HG02798 (cell line): ENCODE measurements around the gene C4BPB.
A peak's percentile ranks its signal among the peaks of the same experiment; 100 is the strongest.
"Not testable (repeated sequence)": the region's sequence is repeated elsewhere in the genome, so short reads cannot be mapped to it uniquely, and the experiment has no call there.

Experiments used
- ATAC-seq: cut with Tn5 transposase; IDR thresholded peaks from one replicate; pipeline ENCODE4 v1.9.1; 2021; ENCODE audit warnings: mild to moderate bottlenecking; ENCODE audit not compliant: unreplicated experiment, poor library complexity

Gene C4BPB, protein sequence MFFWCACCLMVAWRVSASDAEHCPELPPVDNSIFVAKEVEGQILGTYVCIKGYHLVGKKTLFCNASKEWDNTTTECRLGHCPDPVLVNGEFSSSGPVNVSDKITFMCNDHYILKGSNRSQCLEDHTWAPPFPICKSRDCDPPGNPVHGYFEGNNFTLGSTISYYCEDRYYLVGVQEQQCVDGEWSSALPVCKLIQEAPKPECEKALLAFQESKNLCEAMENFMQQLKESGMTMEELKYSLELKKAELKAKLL

DNA sequence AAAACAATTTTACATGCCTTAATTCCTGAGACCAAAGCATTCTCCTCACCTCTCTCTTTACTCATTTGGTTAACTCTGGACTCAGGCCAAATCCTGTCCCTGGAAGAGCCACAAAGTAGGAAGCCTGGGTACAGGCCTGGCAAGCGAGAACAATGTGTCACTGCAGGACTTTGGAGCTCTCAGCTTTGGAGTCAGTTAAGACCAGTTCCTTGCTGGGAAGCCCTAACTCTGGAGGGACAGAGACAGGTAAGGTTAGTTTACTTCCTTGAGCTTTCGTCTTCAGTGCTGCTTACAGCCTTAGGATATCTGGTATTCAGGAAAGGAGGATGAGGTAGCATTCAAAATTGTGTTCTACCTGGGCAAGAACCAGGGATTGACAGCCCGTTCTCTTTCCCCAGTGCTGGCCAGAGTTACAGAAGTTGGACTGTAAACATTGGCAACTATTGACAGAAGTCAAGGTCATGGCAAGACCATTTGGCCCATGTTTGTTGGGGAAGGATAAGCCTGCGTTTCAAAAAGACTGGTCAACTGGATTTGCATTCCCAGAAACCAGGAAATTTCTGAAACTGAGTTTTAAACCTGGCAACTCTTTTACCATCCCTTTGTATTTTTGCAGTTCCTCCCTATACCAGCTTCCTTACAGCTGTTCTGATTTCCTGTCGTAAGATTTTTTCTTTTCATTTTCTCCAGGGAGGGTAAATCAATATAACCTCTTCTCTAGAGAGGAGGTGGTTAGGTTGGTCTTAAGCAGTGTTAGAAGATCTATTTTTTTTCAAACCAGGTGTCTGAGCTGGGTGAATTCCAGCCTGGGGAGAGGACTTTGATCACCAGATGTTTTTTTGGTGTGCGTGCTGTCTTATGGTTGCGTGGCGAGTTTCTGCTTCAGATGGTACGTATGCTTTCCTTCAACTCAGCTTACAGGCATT, at the start of gene C4BPB:
TSS of gene C4BPB (plus strand) at position 160 of the 926 bp plus-strand sequence. CDS start at position 832, 672 bp downstream.
- ATAC-seq, result no peak

DNA sequence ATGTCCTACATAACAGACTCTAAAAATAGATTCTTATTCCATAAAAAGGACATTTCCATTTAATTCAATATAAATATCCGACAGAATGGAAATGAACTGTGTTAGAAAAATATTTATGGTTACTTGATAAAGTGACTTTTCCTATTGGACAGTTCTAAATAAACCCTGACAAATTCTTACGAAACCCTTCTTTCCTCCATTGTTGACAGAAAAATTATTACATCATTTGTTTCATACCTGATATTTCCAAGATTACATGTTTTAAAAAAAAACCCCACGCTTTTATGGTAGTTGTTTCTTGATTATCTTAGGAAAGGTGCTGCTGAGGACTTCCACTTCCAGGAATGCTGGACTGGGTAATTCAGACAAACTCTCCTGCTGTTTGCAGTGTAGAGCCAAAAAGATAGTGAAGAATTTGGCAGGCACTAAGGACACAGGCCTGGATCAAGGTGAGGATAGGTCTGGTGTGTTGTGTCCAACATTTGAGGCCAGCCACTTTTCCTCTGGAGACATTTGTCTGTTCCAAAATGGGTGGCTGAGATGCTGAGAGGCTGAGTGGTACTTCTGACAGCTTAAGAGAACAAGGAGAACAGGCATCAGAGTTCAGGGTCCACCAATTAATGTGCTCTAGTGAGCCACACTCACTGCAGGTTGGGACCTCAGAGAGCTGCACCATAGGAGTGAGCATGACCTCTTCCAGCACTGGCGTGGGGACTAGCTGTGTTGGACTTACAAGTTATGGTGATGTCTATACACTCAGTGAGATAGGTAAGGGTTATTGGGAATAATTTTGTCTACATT, 49.1 kb upstream of the C4BPB start:
- ATAC-seq, result no peak

DNA sequence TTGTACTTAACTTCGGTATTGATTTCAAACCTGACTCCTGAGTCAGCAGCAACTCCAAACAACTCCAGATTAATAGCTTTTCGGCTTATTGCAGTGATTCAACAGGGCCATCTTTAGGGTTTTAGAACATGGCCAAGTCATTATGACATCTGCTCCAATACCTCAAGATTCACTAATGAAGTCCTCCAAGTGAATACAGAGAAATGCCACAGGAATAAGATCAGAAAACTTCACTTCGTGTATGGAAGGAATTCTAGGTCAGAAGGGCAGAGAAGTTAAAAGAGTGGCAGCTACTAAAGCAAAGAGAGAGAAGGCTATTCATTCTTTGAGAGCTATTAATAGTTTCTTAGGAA, 48.5 kb upstream of the C4BPB start:
- ATAC-seq, result no peak

DNA sequence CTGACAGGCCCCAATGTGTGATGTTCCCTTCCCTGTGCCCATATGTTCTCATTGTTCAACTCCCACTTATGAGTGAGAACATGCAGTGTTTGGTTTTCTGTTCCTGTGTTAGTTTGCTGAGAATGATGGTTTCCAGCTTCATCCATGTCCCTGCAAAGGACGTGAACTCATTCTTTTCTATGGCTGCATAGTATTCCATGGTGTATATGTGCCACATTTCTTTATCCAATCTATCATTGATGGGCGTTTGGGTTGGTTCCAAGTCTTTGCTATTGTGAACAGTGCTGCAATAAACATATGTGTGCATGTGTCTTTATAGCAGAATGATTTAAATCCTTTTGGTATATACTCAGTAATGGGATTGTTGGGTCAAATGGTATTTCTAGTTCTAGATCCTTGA, 47.3 kb upstream of the C4BPB start:
- ATAC-seq, result not testable (repeated sequence)

DNA sequence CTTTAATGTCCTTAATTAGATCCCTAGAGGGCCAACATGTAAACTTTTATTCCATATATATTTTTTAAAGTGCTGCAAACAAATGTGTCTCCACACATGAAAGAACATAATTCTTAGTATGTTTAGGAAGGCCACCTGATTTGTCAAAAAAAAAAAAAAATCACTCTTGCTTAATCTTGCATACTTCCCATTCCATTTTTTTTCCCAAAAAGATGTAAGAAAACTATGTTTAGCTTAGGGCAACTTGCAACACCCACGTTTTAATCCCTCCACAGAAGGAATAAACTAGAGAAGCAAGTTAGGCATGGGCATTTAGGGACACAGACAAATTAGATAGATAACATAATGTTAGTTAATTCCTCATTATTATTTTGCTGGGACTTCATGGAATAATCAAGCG, 43.2 kb upstream of the C4BPB start:
- no peak for ATAC-seq

DNA sequence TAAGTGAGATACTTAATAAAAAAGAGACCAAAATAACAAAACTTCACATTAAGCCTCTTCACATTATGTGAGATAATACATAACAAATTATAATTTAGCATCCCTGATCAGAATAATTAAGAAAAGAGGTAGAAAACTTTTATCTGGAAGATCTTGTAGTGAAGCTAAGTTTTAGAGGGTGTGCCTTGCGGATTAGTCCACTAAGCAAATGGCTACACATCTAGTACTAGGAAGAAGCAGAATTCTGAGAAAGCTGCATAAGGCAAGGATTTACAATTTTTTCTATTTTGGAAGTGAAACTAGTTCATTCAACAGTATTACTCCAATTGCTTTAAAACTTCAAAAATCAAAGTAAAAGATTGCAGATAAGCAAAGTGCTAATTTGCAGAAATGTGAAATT, 41.2 kb upstream of the C4BPB start:
- no peak for ATAC-seq

DNA sequence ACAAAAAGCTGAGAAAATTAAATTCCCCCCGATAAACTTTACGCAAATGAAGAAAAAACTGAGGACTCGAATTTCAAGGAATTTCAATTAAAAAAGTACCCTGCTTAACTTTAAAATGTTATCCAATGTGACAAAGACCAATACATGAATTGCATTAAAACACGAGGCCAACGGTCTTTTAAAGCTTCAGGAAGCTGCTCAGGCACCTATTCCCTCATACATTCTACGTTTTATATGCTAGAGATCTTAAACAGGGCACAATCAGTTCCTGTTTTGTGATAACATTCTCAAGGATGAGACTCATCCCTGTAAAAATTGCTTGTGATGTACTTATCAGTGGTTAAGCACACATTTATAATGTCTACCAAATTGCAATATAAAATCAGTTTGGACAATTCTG, 40.6 kb upstream of the C4BPB start:
- ATAC-seq, result no peak

DNA sequence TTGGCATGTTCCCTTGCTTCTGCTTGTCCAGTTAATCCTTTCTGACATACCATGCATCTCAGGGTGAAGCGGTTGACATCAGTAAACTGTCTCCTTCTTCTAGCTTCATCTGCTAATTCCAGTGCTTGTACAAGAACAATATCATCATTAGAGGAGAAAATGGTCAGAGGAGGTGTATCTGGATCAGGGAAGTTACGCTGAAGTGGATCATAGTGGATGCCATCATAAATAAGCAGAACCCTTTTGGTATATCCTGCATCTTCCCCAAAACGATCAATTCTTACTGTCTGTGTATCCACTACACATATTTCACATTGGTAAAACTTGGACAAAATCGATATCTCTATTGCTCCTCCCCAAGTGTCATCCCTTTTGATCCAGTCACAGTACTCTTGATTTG, 39.6 kb upstream of the C4BPB start:
- ATAC-seq, result no peak

DNA sequence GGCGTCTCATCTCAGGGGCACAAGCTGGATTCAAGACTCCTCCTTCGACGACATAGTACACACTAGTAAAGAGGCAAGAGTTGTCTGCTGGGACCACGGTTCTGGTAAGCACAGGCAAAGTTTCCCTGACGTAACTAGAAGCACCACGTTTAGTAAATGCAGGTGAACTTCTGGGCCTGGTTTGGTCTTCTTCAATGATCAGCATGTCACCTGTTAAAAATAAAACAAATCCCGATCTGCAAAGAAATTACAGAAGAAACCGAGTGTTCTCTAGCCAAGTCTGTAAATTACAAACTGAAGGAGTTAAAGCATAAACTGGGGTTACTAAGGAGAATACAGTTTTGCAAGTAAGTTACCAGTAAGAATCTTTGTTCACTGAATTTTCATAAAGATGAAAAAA, 39.1 kb upstream of the C4BPB start:
- no peak for ATAC-seq

DNA sequence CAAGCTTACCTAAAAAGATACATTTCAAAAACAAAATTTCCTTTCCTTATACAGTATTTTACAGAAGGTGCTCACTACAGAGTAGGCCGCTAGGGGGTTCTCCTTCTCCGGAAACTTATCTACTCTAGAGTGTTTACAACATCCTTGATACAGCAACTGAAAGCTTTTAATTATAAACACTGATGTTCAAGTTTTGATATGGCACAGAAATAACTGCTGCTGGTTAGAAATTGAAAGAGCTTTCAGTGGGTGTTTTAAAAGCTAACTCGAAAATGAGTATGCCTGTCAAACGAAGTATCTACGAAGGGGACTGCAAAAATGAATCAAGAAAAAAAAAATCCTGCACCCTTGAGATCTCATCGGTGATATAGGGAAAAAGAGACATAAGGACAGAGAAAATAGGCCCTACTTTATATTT, 38.7 kb upstream of the C4BPB start:
- peak; percentile 37 for ATAC-seq

DNA sequence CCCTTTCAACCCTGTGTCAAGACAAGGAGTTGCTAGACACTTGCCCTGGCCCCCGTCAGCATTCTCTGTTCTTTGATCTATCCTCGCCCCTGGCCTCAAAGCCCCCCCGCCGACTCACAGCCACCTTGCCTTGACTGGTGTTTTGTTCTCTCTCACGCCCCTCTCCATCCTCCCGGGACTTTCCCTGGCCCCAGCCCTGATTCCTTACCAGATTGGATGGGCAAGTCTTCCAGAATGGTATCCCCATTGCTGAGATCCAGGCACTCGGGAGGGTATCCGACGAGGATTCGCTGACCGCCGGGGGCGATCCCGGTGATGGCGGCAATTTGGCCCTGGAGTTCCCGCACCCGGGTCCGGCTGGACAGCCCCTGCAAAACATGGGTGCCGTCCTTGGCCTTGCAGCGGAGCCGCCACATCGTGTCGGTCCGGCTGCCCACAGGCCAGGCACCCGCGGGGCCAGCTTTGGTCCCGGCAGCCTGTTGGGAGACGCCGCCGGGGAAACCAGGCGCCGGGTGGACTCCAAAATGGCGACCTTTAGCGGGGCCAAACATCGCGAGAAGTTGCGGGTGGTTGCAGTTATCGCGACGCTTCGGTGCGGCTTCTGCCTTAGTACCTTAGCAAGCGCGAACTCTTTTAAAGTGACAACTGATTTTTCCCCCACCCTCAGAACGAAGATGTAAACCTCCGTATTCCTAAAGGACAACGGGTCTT, 38.0 kb upstream of the C4BPB start:
- peak; percentile 60 for ATAC-seq

DNA sequence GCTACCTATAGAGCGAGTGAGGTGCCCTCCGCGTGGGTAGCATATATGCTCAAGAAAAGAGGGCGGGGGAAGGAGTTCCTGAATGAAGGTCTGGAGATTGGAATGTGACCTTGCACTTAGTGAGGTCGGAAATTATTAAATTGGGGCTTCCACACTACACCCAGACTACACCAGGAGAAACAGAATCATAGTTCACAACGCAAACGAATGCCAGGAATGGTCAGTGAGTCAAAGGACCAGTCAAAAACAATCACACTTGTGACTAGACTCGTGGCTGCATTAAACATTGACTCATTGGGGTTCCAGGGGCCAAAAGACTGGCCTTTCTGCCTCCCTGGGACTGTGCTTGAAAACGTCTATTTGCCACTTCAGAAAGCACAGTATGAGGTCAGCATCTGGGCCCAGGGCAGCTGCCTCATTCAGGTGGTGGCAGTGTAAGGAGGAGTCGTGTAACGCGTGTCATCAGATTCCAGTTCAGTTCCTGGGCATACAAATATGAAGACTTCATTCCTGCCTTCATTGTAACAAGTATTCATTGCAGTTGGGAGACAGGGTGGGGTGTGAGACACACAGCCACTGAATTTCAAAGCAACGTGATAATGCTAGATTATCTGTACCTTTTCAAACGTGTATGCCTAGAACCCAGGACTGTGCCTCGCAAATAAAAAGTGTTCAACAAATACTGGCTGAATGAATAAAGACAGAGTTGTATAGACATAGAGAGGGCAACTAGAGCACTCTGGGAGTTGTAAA, 37.3 kb upstream of the C4BPB start, which contains the start of gene YOD1:
TSS of gene YOD1 (minus strand) at position 18 of the 753 bp plus-strand sequence. CDS start 178 bp downstream, outside the sequence.
- no peak for ATAC-seq

DNA sequence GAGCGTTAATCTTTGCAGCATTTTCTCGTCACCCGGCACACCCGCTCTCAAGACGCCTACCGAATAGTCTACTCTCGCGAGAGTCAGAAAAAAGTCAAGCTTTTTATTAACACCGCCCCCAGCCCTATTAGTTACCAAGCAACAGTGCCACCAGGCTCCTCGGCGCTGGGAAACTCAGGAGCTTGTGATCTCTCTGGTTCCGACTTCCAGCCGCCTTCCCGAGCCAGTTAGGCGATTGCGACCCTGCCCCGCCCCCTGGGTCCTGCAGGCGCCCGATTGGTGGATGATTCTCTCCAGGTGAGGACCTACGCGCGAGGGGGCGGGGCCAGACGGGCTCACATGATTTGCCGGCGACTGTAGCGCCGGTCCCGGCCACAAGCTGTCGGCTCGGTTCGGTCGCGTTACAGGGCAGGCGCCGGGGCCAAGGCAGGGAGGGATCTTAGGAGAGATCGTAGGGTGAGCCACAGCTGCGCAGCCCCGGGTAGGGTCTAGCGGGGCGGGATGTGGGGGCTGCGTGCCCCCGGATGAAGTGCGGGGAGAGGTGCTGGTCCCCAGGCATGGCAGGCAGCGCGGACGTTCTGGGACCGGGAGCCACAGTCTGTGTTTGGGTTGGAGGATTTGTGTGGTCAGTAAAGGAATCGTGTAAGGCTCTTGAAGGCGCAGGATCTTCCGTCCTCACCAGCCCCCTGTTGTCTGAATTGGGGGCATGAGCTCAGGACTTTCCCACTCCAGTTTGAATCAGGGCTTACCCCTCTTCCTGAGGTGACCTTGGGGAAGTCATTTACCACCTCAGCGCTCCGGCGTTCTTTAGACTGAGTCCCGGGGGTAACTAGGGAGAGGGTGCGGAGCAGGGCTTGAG, 35.5 kb upstream of the C4BPB start, which contains the start of gene PFKFB2:
TSS of gene PFKFB2 (plus strand) at position 365 of the 859 bp plus-strand sequence. CDS start 1,443 bp downstream, outside the sequence.
- peak; percentile 84 for ATAC-seq

DNA sequence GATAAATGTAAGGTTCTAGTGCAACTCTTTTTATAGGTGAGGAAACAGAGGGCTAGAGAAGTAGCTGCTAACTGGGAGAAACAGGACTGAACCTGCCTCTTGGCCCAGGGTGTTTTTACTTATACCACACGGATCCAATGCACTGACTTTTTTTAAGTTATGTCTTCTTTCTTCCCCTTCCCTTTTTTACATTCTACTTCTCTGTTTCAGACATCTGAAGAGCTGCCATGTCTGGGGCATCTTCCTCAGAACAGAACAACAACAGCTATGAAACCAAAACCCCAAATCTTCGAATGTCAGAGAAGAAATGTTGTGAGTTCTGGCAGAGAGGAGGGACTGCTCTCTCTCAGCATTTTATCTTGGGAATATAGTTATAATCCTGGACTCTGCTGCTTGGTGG, 34.2 kb upstream of the C4BPB start:
- no peak for ATAC-seq

DNA sequence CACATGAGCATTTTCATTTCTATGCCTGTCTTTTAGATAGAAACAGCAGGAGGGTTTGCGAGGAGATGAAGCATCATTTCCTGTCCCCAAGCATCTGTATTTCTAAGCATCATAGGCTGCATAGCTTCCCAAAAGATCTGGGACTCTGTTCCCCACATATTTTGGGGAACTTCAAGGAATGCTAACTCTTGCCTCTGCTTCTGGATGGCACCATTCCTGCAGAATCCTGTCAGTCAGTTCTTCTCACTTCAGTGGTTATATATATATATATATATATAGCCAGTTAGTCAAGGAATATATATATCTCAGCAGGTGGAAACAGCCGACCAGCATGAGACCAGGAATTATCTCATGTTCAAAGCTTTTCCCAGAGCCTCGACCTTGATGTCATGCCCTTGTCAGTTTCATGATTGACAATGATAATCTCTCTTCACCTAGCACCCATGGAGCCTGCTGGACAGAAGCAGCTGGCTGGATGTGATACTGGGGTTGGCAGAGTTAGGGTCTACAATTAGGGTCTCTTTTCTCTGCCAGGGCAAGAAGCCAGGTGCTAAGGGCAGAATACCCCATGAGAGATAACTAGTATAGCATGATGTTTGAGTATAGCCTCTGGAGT, 33.2 kb upstream of the C4BPB start:
- ATAC-seq, result no peak

DNA sequence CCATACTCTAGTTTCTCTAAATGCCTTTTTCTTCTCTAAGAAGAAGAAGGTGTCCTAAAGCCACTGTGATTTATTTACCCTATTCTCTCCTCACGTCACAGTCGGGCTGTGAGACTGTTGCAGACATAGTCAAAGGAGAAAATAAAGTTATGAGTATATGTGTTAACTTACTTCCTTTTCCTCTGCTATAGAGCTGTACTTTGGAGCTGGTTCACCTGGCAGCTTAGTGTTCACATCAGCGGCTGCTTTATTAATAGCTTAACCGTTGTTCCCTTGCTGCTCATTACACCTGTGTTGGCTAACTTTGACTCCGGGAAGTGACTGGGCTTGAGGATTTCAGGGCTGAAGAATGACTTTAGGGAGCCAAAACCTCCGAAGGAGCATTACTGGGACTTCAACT, 32.0 kb upstream of the C4BPB start:
- no peak for ATAC-seq

DNA sequence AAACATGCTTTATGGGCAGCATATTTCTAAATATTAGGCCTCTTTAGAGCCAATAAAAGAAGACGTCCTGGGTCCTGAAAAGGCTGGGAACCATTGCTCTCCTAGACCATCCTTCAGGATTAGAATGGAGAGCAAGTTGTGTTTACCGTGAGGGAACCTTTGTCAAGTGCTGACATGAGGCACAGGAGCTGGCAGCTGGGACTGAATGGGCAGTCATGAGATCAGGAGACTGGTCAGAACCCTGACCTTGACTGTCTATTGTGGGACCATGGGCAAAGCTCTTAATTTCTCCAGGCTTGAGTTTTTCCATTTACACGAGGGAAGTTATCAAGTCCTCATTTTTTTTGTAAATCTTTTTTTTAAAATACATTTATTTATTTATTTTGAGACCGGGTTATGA, 30.4 kb upstream of the C4BPB start:
- ATAC-seq, result no peak
